Kidney (tissue), 14 donors: ENCODE results near the gene SHFL. TPM values are rescaled to one million over a fixed set of nuclear protein-coding genes. Genes with fewer than 3 reads are reported as not detected.

ENCODE experiments used
- DNase-seq, 5 donors: peaks; one replicate each; pipeline ENCODE4 v3.0.0-alpha.2; 2013 to 2020
- FAIRE-seq: peaks from 2 replicates; lab custom pipeline; 2012; peaks lifted over from hg19 to GRCh38; lab: Jason Lieb, UNC
- H3K27ac ChIP-seq, 2 donors: one replicate each; pipeline ENCODE4 v1.7.0; 2013; ENCODE audit warnings: low read depth in 2 of 2, low read length in 2 of 2, inconsistent platforms in 1 of 2
- H3K27me3 ChIP-seq: one replicate; pipeline ENCODE4 v1.7.1; 2013; ENCODE audit warnings: low read length, inconsistent platforms; ENCODE audit not compliant: control insufficient read depth, insufficient read depth
- H3K36me3 ChIP-seq, 3 donors: one replicate each; pipeline versions ENCODE4 v1.7.0 to v1.7.1; 2013; ENCODE audit warnings: low read length in 3 of 3, control low read depth in 1 of 3, inconsistent platforms in 1 of 3; ENCODE audit not compliant: insufficient read depth in 3 of 3, control insufficient read depth in 2 of 3
- H3K4me1 ChIP-seq, 3 donors: one replicate each; pipeline versions ENCODE4 v1.7.0 to v1.7.1; 2013; ENCODE audit warnings: low read length in 3 of 3, inconsistent platforms in 1 of 3, low read depth in 1 of 3; ENCODE audit not compliant: control insufficient read depth in 2 of 3, insufficient read depth in 2 of 3
- H3K4me3 ChIP-seq, 3 donors: one replicate each; pipeline versions ENCODE4 v1.7.0 to v1.8.1; 2013; ENCODE audit warnings: low read length in 3 of 3, control low read depth in 1 of 3, inconsistent platforms in 1 of 3
- H3K9ac ChIP-seq, 3 donors: one replicate each; pipeline versions ENCODE4 v1.7.0 to v1.7.1; 2013; ENCODE audit warnings: low read length in 3 of 3, control low read depth in 1 of 3, inconsistent platforms in 1 of 3
- H3K9me3 ChIP-seq, 3 donors: one replicate each; pipeline versions ENCODE4 v1.7.0 to v1.7.1; 2013; ENCODE audit warnings: low read length in 3 of 3, control low read depth in 1 of 3, inconsistent platforms in 1 of 3; ENCODE audit not compliant: control insufficient read depth in 2 of 3, insufficient read depth in 1 of 3
- intact Hi-C: fragments of 100-400 bp; cut with DNase I; formaldehyde crosslinking; loops from one replicate; pipeline ENCODE4 v1.11.1; 2022
- polyA plus RNA-seq: library from polyadenylated mRNA; stranded (reverse); fragments of 350-450 nt; fragmentation: Illumina TruSeq; extraction: RNeasy Lipid Tissue Mini Kit (QIAGEN cat#74804); gene quantifications from one replicate; pipeline ENCODE4 v1.2.3, GENCODE V29; 2014; ENCODE audit warnings: low read depth, low replicate concordance; ENCODE audit not compliant: insufficient read depth
- total RNA-seq: library from RNA; stranded (reverse); fragmentation: NEBNext Ultra II Directional; extraction: Animal tissue kit (Norgen Biotek cat#: 25700); gene quantifications from one replicate; pipeline ENCODE4 v1.2.1, GENCODE V29; 2021
- TF ChIP-seq, protein P1 (sequence below): IDR thresholded peaks from 3 replicates; pipeline ENCODE4 v1.5.1; 2012; ENCODE audit warnings: mild to moderate bottlenecking, moderate library complexity, borderline replicate concordance; ENCODE audit not compliant: insufficient read depth; ENCODE audit errors: extremely low read depth
- donor health status: control.
- donor health status: control.
- donor health status: control.
- donor health status: control.
- donor health status: control.
- donor health status: DM: yes; HTN: yes; CAD: no.
- donor health status: Normal renal cell carcinoma (clear cell type).

Gene SHFL
- total and polyA plus RNA-seq, 2 donors from 2014 or later, result 36.4 to 42.5 TPM

DNA sequence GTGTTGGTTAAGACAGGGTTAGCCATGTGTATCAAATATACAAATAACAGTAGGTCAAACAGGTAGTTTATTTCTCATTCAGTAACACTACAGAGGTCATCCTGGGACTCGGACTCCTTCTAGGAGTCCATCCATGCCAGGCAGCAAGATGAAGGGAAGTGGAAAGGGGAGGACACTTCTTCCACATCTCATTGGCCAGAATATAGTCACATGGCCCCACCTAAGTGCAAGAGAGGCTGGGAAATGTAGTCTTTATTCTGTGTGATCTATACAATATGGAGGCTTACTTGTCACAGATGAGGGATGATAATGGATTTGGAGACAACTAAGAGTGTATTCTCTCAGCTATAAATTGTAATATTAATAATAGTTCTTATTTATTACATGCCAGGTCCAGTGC is 41.7 kb upstream of the SHFL start:
- no peak overlapping the region for H3K27ac ChIP-seq
- no peak for DNase-seq
- peaks cover 2 to 32% (median 19%) of the 10 kb centered on the region in 3 donors for H3K9me3 ChIP-seq
- FAIRE-seq, result no peak
- no peaks in the 10 kb centered on the region for H3K27me3 ChIP-seq
- TF ChIP-seq, protein P1, sequence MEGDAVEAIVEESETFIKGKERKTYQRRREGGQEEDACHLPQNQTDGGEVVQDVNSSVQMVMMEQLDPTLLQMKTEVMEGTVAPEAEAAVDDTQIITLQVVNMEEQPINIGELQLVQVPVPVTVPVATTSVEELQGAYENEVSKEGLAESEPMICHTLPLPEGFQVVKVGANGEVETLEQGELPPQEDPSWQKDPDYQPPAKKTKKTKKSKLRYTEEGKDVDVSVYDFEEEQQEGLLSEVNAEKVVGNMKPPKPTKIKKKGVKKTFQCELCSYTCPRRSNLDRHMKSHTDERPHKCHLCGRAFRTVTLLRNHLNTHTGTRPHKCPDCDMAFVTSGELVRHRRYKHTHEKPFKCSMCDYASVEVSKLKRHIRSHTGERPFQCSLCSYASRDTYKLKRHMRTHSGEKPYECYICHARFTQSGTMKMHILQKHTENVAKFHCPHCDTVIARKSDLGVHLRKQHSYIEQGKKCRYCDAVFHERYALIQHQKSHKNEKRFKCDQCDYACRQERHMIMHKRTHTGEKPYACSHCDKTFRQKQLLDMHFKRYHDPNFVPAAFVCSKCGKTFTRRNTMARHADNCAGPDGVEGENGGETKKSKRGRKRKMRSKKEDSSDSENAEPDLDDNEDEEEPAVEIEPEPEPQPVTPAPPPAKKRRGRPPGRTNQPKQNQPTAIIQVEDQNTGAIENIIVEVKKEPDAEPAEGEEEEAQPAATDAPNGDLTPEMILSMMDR, result no peak
- intact Hi-C loops, result no loop called here
- no peak overlapping the region for H3K4me3 ChIP-seq
- H3K36me3 ChIP-seq, result no peaks in the 10 kb centered on the region
- H3K9ac ChIP-seq, result no peak overlapping the region
- H3K4me1 ChIP-seq, result no peaks in the 10 kb centered on the region

DNA sequence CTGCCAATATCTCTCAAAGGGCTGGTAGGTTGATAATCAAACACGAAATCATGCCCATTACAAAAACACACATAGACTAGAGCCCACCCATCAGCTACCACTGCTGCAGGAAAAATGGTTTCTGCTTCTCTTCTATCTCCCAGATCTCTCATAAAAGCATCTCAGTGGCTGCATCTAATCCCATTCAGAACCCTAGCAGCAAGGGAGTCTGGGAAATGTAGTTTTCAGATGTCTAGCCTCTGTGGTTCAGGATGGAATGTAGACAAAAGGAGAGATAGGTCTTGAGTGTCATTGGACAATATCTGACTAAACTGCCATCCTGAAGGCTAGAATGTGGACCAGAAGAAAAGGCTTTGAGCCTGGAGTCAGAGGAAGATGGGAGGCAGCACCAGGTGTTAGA is 40.7 kb upstream of the SHFL start:
- no peaks in the 10 kb centered on the region for H3K36me3 ChIP-seq
- H3K27ac ChIP-seq, result no peak overlapping the region
- H3K9me3 ChIP-seq, result peaks cover 2 to 32% (median 19%) of the 10 kb centered on the region in 3 donors
- H3K9ac ChIP-seq, result no peak overlapping the region
- H3K27me3 ChIP-seq, result no peaks in the 10 kb centered on the region
- FAIRE-seq, result no peak
- H3K4me1 ChIP-seq, result no peaks in the 10 kb centered on the region
- H3K4me3 ChIP-seq, result no peak overlapping the region
- intact Hi-C loops, result no loop called here
- TF ChIP-seq, protein P1, result no peak
- no peak for DNase-seq

DNA sequence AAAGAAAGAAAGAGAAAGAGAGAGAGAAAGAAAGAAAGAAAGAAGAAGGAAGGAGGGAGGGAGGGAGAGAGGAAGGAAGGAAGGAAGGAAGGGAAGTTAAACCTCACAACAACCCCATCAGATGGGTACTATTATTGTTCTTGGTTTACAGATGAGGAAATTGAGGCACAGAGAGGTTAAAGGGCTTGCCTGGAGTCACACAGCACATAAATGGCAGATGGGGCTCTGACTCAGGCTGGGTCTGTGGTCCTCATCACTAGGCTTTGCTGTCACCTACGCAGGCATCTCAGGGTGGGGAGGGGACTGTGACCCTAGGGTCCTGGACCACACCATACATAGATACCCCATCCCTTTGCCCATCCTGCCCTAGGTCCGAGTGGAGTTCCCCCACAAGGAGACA is 36.5 kb upstream of the SHFL start:
- Histone ChIP-seq H3K36me3 (no peaks in the 10 kb centered on the region), H3K9ac (no peak overlapping the region), H3K27ac (no peak overlapping the region), H3K27me3 (no peaks in the 10 kb centered on the region), H3K9me3 (peaks cover 0 to 5% (median 0%) of the 10 kb centered on the region in 3 donors), H3K4me3 (no peak overlapping the region), H3K4me1 (no peaks in the 10 kb centered on the region)
- FAIRE-seq (no peak), DNase-seq (no peak)
- intact Hi-C loops, result no loop called here
- TF ChIP-seq, protein P1, result no peak
